HK-2 (cell line): ENCODE data around the gene JDP2.
"Not testable (repeated sequence)": the region's sequence is repeated elsewhere in the genome, so short reads cannot be mapped to it uniquely, and the experiment has no call there.

Source experiments
- DNase-seq: peaks from one replicate; pipeline ENCODE4 v3.0.0-alpha.2; 2018; ENCODE audit not compliant: unreplicated experiment

JDP2 gene

GRCh38 chr14:75454963-75455546 is 27.2 kb downstream of the JDP2 start:
- DNase-seq = peak; percentile 67

- DNase-seq = no peak
Observed at GRCh38 chr14:75456069-75456996, 28.5 kb downstream of the JDP2 start.

- DNase-seq = no peak
Observed at GRCh38 chr14:75456997-75457335, 29.1 kb downstream of the JDP2 start.

DNA sequence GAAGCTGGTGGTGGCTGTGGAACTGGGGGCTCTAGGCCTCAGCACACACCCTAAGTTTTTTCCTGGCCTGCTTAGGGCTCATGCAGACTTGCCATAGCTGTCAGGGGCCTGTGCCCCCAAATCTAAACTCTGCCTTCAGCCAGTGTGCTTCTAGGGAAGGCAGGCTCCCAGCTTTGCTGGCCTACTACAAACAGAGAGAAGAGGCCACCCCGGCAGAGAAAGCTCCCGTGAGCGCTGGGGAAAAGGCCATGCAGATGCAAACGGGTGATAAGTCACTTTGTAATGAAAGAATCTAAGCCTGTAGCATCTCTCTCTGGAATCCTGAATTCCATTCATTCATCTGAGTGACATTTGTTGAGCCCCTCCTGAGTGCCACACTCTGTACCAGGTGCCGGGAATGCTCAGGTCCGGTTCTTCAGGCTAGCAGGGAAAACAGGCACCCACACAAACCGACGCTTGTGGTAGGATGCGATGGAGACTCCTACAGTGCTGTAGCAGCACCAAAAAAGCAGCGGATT is 29.9 kb downstream of the JDP2 start:
- no peak for DNase-seq

- DNase-seq = no peak
Observed at GRCh38 chr14:75458305-75458704, 30.5 kb downstream of the JDP2 start.

GRCh38 chr14:75459099-75459741 is 31.4 kb downstream of the JDP2 start:
- no peak for DNase-seq

GRCh38 chr14:75459791-75460190 is 32.0 kb downstream of the JDP2 start:
- no peak for DNase-seq

GRCh38 chr14:75460394-75460793 is 32.6 kb downstream of the JDP2 start:
- DNase-seq = no peak

- DNase-seq = no peak
Observed at GRCh38 chr14:75461303-75461702, 33.5 kb downstream of the JDP2 start.

GRCh38 chr14:75461755-75462349 is 34.0 kb downstream of the JDP2 start:
- DNase-seq = no peak

DNA sequence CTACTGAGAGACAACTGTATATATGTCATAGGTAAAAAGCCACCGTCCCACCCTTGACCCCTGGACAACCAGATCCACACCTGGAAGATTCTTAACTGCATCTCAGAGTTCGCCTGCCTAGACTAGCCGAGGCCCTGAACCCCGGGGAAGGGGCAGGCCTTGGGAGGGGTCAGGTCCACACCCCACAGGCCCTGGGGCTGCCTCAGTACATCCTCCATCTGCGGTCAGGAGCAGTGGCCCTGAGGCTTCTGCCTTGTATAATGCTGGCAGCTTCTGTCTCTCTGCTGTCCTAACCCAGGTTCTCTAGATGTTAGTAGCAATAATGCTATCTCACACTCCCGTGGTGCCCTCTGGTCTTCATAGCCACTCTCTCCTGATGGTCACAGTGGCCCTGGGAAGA is 36.8 kb downstream of the JDP2 start:
- DNase-seq = no peak

GRCh38 chr14:75467763-75468162 is 39.9 kb downstream of the JDP2 start:
- no peak for DNase-seq

- no peak for DNase-seq
Observed at GRCh38 chr14:75469164-75469563, 41.3 kb downstream of the JDP2 start.

- no peak for DNase-seq
Observed at GRCh38 chr14:75469606-75470237, 41.9 kb downstream of the JDP2 start.

DNA sequence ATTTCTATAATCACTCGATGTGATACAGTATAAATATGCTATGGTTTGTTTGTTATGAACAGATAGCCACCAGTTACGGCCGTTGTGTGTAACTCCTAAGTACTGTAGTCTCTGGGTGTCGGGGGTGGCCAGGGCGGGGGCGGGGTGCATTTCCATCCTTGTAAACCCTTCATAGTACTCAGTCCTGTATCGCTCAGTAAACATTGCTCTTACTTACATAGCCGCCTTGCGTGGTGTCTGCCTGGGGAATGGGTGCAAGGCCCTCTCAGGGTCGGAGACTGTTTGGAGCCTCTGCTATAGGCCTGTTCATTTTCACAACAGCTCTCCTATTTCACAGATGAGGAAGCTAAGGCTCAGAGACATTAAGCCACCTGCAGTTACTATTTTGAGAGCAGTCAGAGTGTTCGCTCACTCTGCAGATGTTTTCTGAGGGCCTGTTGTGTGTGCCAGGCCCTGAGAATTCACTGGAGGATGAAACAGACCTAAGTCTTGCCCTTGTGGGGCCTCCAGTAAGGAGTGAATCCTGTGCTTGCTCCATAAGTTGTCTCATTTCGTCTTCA is 42.5 kb downstream of the JDP2 start:
- DNase-seq = no peak

DNA sequence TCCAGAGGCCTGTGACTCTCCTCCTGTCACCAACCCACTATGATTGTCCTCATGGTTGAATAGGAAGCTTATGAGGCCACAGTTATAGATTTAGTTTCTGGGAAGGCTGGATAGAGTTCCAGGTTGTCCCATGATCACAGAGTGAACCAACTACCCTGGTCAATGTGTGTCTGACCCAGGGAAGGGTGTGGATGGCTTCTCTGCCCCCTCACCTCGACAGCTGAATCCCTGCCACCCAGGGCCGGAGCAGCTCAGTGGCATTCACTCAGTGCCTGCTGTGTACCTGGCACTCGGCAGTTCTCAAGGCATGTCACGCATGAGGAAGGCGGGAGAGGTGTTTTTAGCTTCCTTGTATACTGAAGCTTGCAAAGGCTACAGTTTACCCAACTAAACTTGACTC is 43.2 kb downstream of the JDP2 start:
- DNase-seq = no peak

DNA sequence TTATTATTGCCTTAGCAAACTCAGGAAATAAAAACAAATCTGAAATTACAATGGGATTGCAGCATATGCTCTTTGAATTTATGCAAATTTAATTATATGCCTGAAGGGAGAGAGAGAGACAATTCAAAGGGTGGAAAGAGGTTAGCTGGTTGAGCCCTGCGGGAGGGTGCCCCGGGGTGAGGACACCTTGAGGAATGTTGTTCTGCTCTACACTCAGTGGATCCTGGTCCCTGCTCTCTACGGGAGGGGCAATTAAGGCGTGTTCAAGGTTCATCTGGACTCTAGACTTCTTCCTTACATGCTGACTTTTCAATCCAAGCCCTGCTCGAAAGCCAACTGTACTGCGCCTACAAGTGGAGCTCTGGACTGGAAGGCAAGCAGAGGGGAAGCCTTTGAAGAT is 46.3 kb downstream of the JDP2 start:
- not testable (repeated sequence) for DNase-seq

DNA sequence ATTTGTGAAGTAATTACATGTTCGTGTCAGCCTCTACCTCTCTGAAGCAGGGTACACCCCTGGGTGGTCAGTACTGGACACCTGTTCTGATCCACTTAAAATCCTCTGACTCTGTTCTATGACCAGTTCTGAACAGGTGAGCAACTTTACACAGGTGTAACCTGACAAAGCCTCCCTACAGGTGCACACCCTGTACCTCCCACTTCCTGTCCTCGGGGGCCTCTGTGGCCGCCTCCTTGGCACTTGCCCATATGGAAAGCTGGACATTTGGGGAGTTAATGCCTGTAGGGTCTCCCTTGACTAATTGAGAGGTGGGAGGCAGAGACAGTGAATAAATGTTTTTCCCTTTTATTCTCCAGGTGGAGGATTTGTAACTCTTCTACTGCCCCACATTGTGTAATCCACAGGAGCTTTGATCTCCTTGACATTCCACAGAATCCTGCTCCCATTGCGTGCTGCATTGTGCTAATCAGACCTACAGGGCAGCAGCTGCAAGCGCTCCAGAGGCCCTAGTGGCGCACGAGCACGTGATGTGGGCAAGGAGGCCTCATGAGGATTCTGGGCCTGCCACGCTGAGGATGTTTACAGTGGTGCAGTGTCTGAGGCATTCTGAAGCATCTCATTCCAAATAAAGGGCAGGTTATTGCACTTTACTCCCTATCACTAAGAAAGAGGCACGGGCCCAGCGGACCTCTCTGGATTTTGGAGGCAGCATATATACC is 48.6 kb downstream of the JDP2 start:
- DNase-seq = no peak

GRCh38 chr14:75477881-75478280 is 50.1 kb downstream of the JDP2 start:
- no peak for DNase-seq

DNA sequence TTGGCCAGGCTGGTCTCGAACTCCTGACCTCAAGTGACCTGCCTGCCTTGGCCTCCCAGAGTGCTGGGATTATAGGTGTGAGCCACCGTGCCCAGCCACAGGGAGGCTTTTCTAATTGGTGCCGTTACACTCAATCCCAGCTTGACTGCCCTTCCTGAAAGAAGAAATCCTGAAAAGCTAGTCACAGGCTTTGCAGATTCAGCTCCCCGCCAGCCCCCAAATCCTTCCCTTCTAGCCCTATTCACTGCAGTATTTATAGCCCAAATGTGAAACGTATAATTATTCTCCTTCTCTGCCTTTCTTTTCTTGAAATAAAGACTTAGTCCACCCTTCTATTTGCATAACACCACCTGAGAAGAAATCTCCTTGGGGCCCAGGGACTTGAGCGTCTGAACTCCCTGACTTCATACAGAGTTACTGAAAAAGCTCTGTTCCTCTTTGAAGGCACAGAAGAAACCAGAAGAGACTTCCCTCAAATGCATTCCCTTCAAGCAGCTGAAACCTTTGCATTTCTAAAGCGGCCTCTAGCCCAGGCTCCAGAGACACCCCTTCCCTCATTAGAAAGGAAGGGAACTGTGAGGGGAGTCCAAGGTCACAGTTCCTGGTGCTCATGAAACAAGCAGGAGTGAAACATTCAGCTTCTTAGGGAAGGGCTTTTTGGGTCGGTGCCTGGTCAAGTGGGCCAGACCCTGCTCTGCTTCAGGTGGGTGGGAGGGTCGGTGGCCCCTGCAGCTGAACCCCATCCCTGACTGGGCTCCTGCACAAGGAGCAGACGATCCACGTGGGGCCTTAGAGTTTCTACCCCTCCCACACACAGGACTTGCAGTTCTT is 52.2 kb downstream of the JDP2 start:
- no peak for DNase-seq
